IMR-90 (cell line): ENCODE results near the gene GLYATL2. TPM values are rescaled to one million over a fixed set of nuclear protein-coding genes. Genes with fewer than 3 reads are reported as not detected.

Experiments
- ATAC-seq: fragments of 200-7000 bp; cut with Tn5 transposase; 2 replicates; pipeline ENCODE4 v1.9.1; 2020; ENCODE audit warnings: low read depth, mild to moderate bottlenecking, moderate library complexity
- BruUV-seq: library from RNA; stranded (reverse); fragments of 400-500 nt; replicated peaks from 2 replicates; lab custom pipeline; 2021; lab: Mats Ljungman, UMichigan
- CTCF ChIA-PET: fragments of 300-600 bp; formaldehyde crosslinking; extraction: SDS; loops from one replicate; lab custom pipeline; 2021; ENCODE audit warnings: antibody characterized with exemption; lab: Yijun Ruan, JAX
- POLR2A ChIA-PET: fragments of 300-600 bp; sonication (Branson Sonifier 250); formaldehyde crosslinking; loops from one replicate; lab custom pipeline; 2022; ENCODE audit warnings: antibody characterized with exemption; ENCODE audit not compliant: unreplicated experiment; lab: Charles Lee
- DNase-seq: peaks from one replicate; pipeline ENCODE4 v3.0.0; 2013
- H2AFZ ChIP-seq: replicated peaks from 2 replicates; pipeline ENCODE3; 2013; ENCODE audit warnings: low read length, mild to moderate bottlenecking; ENCODE audit not compliant: poor library complexity
- H2AK5ac ChIP-seq: 2 replicates; pipeline ENCODE4 v1.6.1; 2013; ENCODE audit warnings: low read depth, low read length, inconsistent platforms
- H2AK9ac ChIP-seq: replicated peaks from 2 replicates; pipeline ENCODE3; 2013; ENCODE audit warnings: mild to moderate bottlenecking, low read depth, low read length, moderate library complexity; ENCODE audit not compliant: poor library complexity
- H2BK120ac ChIP-seq: 2 replicates; pipeline ENCODE4 v1.6.1; 2013; ENCODE audit warnings: low read depth, low read length, inconsistent platforms
- H2BK15ac ChIP-seq: 3 replicates; pipeline ENCODE4 v1.6.1; 2013; ENCODE audit warnings: low read depth, low read length, inconsistent platforms
- H2BK20ac ChIP-seq: 2 replicates; pipeline ENCODE4 v1.6.1; 2013; ENCODE audit warnings: low read depth, mild to moderate bottlenecking, inconsistent platforms, low read length, moderate library complexity
- H2BK5ac ChIP-seq: 2 replicates; pipeline ENCODE4 v1.6.1; 2013; ENCODE audit warnings: mild to moderate bottlenecking, low read depth, low read length, inconsistent platforms; ENCODE audit not compliant: poor library complexity, severe bottlenecking
- H3K14ac ChIP-seq: replicated peaks from 2 replicates; pipeline ENCODE4 v1.6.1; 2013; ENCODE audit warnings: low read depth, low read length, inconsistent platforms
- H3K18ac ChIP-seq: 2 replicates; pipeline ENCODE4 v1.6.1; 2013; ENCODE audit warnings: low read depth, low read length, control low read depth
- H3K23ac ChIP-seq: 2 replicates; pipeline ENCODE4 v1.6.1; 2013; ENCODE audit warnings: low read depth, low read length, inconsistent platforms
- H3K27ac ChIP-seq: 2 replicates; pipeline ENCODE4 v1.5.1; 2013; ENCODE audit warnings: mild to moderate bottlenecking, control low read depth, low read length; ENCODE audit not compliant: insufficient read depth
- H3K27me3 ChIP-seq: 2 replicates; pipeline ENCODE4 v1.6.1; 2013; ENCODE audit warnings: low read length; ENCODE audit not compliant: control insufficient read depth, insufficient read depth
- H3K36me3 ChIP-seq: 2 replicates; pipeline ENCODE4 v1.6.1; 2013; ENCODE audit warnings: low read length, mixed read lengths; ENCODE audit not compliant: control insufficient read depth, insufficient read depth
- H3K4ac ChIP-seq: 2 replicates; pipeline ENCODE4 v1.6.1; 2013; ENCODE audit warnings: low read depth, low read length, inconsistent platforms
- H3K4me1 ChIP-seq: 2 replicates; pipeline ENCODE4 v1.6.1; 2013; ENCODE audit warnings: low read length, mixed read lengths; ENCODE audit not compliant: control insufficient read depth, insufficient read depth
- H3K4me2 ChIP-seq: 2 replicates; pipeline ENCODE4 v1.6.1; 2013; ENCODE audit warnings: low read depth, mild to moderate bottlenecking, control low read depth, low read length, moderate library complexity
- H3K4me3 ChIP-seq: 2 replicates; pipeline ENCODE4 v1.5.1; 2013; ENCODE audit warnings: low read depth, mild to moderate bottlenecking, control low read depth, low read length, moderate library complexity; ENCODE audit not compliant: insufficient read depth
- H3K56ac ChIP-seq: 2 replicates; pipeline ENCODE4 v1.6.1; 2013; ENCODE audit warnings: low read length, inconsistent platforms; ENCODE audit not compliant: insufficient read depth; ENCODE audit errors: extremely low read depth
- H3K79me1 ChIP-seq, 2 experiments: 2 replicates each; pipeline ENCODE4 v1.6.1; 2013; ENCODE audit warnings: low read length in 2 of 2, inconsistent platforms in 1 of 2, low read depth in 1 of 2
- H3K9ac ChIP-seq: 2 replicates; pipeline ENCODE4 v1.6.1; 2013; ENCODE audit warnings: low read depth, low read length, control low read depth
- H3K9me1 ChIP-seq: 2 replicates; pipeline ENCODE4 v1.6.1; 2013; ENCODE audit warnings: low read length, inconsistent platforms; ENCODE audit not compliant: insufficient read depth
- H3K9me3 ChIP-seq: 2 replicates; pipeline ENCODE4 v1.6.1; 2013; ENCODE audit warnings: low read length; ENCODE audit not compliant: control insufficient read depth, insufficient read depth
- H4K20me1 ChIP-seq: 2 replicates; pipeline ENCODE4 v1.6.1; 2013; ENCODE audit warnings: low read length, inconsistent platforms; ENCODE audit not compliant: insufficient read depth
- H4K5ac ChIP-seq: 2 replicates; pipeline ENCODE4 v1.6.1; 2013; ENCODE audit warnings: mild to moderate bottlenecking, low read depth, low read length, control low read depth
- H4K8ac ChIP-seq, 2 experiments: 2 replicates each; pipeline ENCODE4 v1.6.1; 2013; ENCODE audit warnings: low read depth in 2 of 2, low read length in 2 of 2, control low read depth in 1 of 2, inconsistent platforms in 1 of 2
- H4K91ac ChIP-seq: 2 replicates; pipeline ENCODE4 v1.6.1; 2013; ENCODE audit warnings: low read depth, low read length, inconsistent platforms; ENCODE audit not compliant: insufficient read depth
- BHLHE40 ChIP-seq: fragments of 150-350 bp; IDR thresholded peaks from 2 replicates; pipeline ENCODE4 v1.6.1; 2016; ENCODE audit warnings: mild to moderate bottlenecking, low read depth, low read length
- CEBPB ChIP-seq: IDR thresholded peaks from 2 replicates; pipeline ENCODE4 v1.6.1; 2012; ENCODE audit warnings: low read depth, low read length, improper control_type of control experiment
- MAFK ChIP-seq: IDR thresholded peaks from 2 replicates; pipeline ENCODE4 v1.6.1; 2012; ENCODE audit warnings: low read depth, low read length, improper control_type of control experiment
- MXI1 ChIP-seq: IDR thresholded peaks from 2 replicates; pipeline ENCODE4 v1.6.1; 2012; ENCODE audit warnings: low read depth, mild to moderate bottlenecking, low read length, moderate library complexity, borderline replicate concordance
- RAD21 ChIP-seq: IDR thresholded peaks from 2 replicates; pipeline ENCODE4 v1.6.1; 2012; ENCODE audit warnings: low read length, improper control_type of control experiment
- RCOR1 ChIP-seq: IDR thresholded peaks from 2 replicates; pipeline ENCODE4 v1.6.1; 2012; ENCODE audit warnings: mild to moderate bottlenecking, low read length, improper control_type of control experiment; ENCODE audit not compliant: insufficient replicate concordance
- WGBS, 2 experiments: methylation state at CpG; one replicate each; pipeline versions ENCODE4 v1.1.5 to v1.1.7; 2013; ENCODE audit warnings: missing lambda C conversion rate in 2 of 2; ENCODE audit not compliant: insufficient read length in 1 of 2; ENCODE audit errors: extremely low coverage in 2 of 2; 5-methylcytosine and 5-hydroxymethylcytosine counted together
- dilution Hi-C: fragments of 300-500 bp; cut with HindIII; formaldehyde crosslinking; loops from one replicate; pipeline ENCODE4 v1.14.3; 2018; ENCODE audit warnings: low sequenced_read_pairs; ENCODE audit not compliant: unreplicated experiment
- in situ Hi-C: fragments of 300-500 bp; cut with MboI; formaldehyde crosslinking; loops from 3 replicates; pipeline ENCODE4 v1.14.3; 2019; ENCODE audit warnings: low sequenced_read_pairs, inconsistent platforms, mixed read lengths
- intact Hi-C: fragments of 100-400 bp; cut with micrococcal nuclease; formaldehyde crosslinking; loops from 2 replicates; pipeline ENCODE4 v1.10.0; 2022
- polyA plus RNA-seq, 3 experiments: library from polyadenylated mRNA; depleted of rRNA; stranded (reverse); fragments of >200 nt; gene quantifications; 2 replicates each; pipeline ENCODE4 v1.2.3, GENCODE V29; 2012; ENCODE audit warnings: low replicate concordance in 1 of 3
- total RNA-seq: library from RNA; depleted of rRNA; stranded (reverse); fragments of >200 nt; gene quantifications from 2 replicates; pipeline ENCODE4 v1.2.3, GENCODE V29; 2012

Gene GLYATL2
- total and polyA plus RNA-seq, 2 of the 4 experiments (the other 2 are of a cell fraction) = 0.36 to 0.77 TPM

DNA sequence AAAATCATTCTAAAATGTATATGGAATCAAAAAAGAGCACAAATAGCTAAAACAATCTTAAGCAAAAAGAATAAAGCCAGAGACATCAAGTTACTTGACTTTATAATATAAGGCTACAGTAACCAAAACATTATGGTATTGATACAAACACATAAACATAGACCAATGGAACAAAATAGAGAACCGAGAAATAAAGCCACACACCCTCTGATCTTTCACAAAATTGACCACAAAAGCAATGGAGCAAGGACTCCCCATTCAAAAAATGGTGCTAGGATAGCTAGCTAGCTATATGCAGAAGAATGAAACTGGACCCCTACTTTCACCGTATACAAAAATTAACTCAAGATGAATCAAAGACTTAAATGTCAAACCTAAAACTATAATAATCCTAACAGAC lies 43.2 kb downstream of the GLYATL2 start:
- H3K4me1 ChIP-seq = no peaks in the 10 kb centered on the region
- H3K4me3 ChIP-seq = no peak overlapping the region
- no peaks in the 10 kb centered on the region for H3K27me3 ChIP-seq
- H4K20me1 ChIP-seq = no peaks in the 10 kb centered on the region
- in situ Hi-C loops (no loop called here), dilution Hi-C loops (no loop called here), intact Hi-C loops (no loop called here)
- H2AK9ac ChIP-seq = no peak overlapping the region
- H3K4me2 ChIP-seq = no peak overlapping the region
- no peak overlapping the region for H3K4ac ChIP-seq
- no peak for DNase-seq
- H3K23ac ChIP-seq = no peak overlapping the region
- no CpG with 5 or more reads among the region's 2 CpGs for WGBS, 2 experiments
- no peak overlapping the region for H2BK15ac ChIP-seq
- TF ChIP-seq CEBPB = no peak
- no peak for TF ChIP-seq BHLHE40
- TF ChIP-seq RAD21 = no peak
- no peak for TF ChIP-seq RCOR1
- no peak for TF ChIP-seq MAFK
- no peak for TF ChIP-seq MXI1
- no peak for ATAC-seq
- no peaks in the 10 kb centered on the region for H3K79me1 ChIP-seq
- no peak overlapping the region for H3K18ac ChIP-seq
- H2BK20ac ChIP-seq = no peak overlapping the region
- H3K56ac ChIP-seq = no peak overlapping the region
- H4K91ac ChIP-seq = no peak overlapping the region
- H2AFZ ChIP-seq = no peak overlapping the region
- no peak overlapping the region for H2BK120ac ChIP-seq
- no TSS peak for BruUV-seq
- no peak overlapping the region for H2AK5ac ChIP-seq
- no peaks in the 10 kb centered on the region for H3K9me3 ChIP-seq
- H3K36me3 ChIP-seq = no peaks in the 10 kb centered on the region
- no peak overlapping the region for H3K27ac ChIP-seq
- ChIA-PET POLR2A (no interaction called here), CTCF (no interaction called here)
- no peak overlapping the region for H3K14ac ChIP-seq
- no peak overlapping the region for H2BK5ac ChIP-seq
- H4K8ac ChIP-seq = no peak overlapping the region
- H3K9ac ChIP-seq = no peak overlapping the region
- H3K9me1 ChIP-seq = no peaks in the 10 kb centered on the region
- no peak overlapping the region for H4K5ac ChIP-seq
